ENCODE results near the gene BICDL1.

BICDL1 gene

GRCh38 chr12:120132863-120133385 is 143.9 kb downstream of the BICDL1 start:
- no peak for DNase-seq (ENCODE audit: low read depth)
- no peak overlapping the region for H3K4me3 ChIP-seq (ENCODE audit: low read depth, low read length)
- no peak for TF ChIP-seq CTCF (conservative IDR thresholded peaks at IDR 0.05; ENCODE audit: low read depth, low read length)

- DNase-seq (ENCODE audit: low read depth) = no peak
- no peak for TF ChIP-seq CTCF (conservative IDR thresholded peaks at IDR 0.05; ENCODE audit: low read depth, low read length)
- H3K4me3 ChIP-seq (ENCODE audit: low read depth, low read length) = no peak overlapping the region
Observed at GRCh38 chr12:120134307-120134980, 145.4 kb downstream of the BICDL1 start.

GRCh38 chr12:120136093-120136770 is 147.2 kb downstream of the BICDL1 start:
- no peak for TF ChIP-seq CTCF (conservative IDR thresholded peaks at IDR 0.05; ENCODE audit: low read depth, low read length)
- no peak for DNase-seq (ENCODE audit: low read depth)
- H3K4me3 ChIP-seq (ENCODE audit: low read depth, low read length) = no peak overlapping the region

DNA sequence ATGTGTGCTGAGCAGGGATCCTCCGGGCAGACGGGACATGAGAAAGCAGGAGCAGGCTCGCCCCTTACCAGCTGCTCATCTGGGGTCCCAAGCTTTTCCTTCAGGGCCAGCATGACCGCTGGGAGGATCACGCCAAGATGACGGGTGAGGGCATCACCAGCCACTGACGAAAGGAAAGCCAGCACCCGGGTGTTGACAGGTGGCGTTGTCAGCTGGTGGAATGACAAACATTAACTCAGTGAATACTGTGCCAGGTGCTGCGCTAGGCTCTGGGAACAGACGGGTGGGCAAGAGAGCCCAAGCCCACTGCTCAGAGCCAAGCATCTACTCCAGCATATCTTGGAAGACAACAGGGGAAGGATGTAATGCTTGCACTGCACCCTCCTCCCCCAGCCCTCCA is 148.8 kb downstream of the BICDL1 start:
- H3K4me3 ChIP-seq (ENCODE audit: low read depth, low read length) = no peak overlapping the region
- no peak for TF ChIP-seq CTCF (conservative IDR thresholded peaks at IDR 0.05; ENCODE audit: low read depth, low read length)
- DNase-seq (ENCODE audit: low read depth) = no peak

DNA sequence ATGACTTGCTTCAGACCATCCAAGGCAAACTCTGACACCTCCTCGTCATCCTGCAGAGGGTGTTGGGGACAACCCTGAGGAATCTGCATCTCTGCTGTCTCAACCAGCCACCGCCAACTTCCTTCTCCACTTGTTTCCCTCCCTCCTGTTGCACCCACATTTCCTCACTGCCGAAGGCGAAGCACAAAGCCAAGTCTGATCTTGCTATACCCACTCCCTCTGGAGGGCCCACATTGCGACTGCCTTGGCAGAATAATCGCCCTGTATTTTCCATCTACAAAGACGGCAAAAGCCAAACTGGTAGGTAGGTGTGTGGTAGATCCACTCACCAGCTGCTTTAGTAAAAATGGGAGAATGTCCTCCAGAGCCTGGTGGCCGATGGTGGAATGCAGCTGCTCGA is 149.3 kb downstream of the BICDL1 start:
- DNase-seq (ENCODE audit: low read depth) = no peak
- no peak for TF ChIP-seq CTCF (conservative IDR thresholded peaks at IDR 0.05; ENCODE audit: low read depth, low read length)
- H3K4me3 ChIP-seq (ENCODE audit: low read depth, low read length) = no peak overlapping the region

DNA sequence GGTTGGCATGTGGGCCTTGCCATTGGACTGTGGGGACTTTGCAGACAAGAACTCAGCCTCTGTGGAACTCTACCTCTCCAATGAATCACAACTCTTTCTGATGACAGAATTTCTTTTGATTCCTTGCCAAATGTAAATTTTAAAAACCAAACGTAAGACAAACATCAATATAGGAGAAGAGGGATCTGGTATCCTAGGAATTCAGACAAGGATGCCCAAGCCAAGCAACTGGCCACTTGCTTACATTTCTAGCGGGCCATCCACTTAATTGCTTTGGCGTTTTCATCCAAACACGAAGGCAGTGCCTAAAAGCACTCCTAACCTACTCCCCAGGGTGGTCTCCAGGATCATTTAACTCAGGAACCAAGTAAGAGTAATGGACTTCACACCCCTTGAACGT is 150.9 kb downstream of the BICDL1 start:
- peak; percentile 29 for DNase-seq (ENCODE audit: low read depth)
- H3K4me3 ChIP-seq (ENCODE audit: low read depth, low read length) = no peak overlapping the region
- TF ChIP-seq CTCF (conservative IDR thresholded peaks at IDR 0.05; ENCODE audit: low read depth, low read length) = no peak
